ENCODE results near the gene PKNOX2. TPM values are rescaled to one million over a fixed set of nuclear protein-coding genes. Genes with fewer than 3 reads are reported as not detected.

Gene PKNOX2
- total RNA-seq, 1 experiment from 2014 or later, result not detected

DNA sequence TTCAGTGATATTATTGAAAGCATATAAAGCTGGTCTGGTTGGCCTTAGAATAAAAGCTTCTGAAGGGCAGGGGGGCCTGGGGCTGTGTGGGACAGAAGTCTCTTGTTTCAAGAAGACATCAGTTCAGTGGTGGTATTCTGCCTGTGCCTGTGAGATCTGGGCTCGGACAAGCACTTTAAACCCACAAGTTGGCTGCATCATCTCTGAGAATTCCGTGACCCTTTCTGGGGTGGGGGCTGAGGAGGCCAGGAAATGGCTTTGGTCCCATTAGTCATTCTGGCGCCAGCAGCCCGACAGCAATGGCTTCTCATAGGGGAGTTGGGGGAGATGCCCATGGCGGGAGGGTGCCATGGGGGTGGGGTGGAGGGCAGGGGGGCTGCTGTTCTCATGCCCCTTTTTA is 104.1 kb downstream of the PKNOX2 start:
- Histone ChIP-seq H3K4me1 (replicated peaks) (peaks cover 2% of the 10 kb centered on the region), H3K4me3 (no peak overlapping the region), H3K9me3 (replicated peaks) (no peaks in the 10 kb centered on the region), H3K36me3 (no peaks in the 10 kb centered on the region), H3K27ac (no peak overlapping the region), H3K27me3 (replicated peaks) (no peaks in the 10 kb centered on the region)
- no peak for DNase-seq (ENCODE audit: low read depth in 1 of 2, low spot score in 2 of 2)

DNA sequence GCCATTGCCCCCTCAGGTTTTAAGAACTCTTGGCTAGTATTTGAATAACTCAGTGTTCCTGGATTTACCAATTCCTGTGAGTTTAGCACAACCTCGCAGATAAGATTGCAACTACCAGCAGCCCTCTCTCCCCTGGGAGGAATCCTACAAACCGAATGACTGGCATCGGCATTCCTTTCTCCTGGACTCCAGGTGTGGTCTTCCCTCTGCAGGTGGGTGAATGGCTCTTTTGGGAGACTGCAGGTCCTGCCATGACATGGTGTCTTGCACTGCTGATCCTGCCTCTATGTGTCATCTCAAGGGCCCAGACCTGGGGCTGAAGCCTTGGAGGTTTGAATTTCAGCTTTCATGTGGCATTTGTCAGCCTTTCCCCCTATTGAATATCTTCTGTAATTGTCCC is 105.6 kb downstream of the PKNOX2 start:
- Histone ChIP-seq H3K4me3 (no peak overlapping the region), H3K27me3 (replicated peaks) (no peaks in the 10 kb centered on the region), H3K27ac (no peak overlapping the region)

DNA sequence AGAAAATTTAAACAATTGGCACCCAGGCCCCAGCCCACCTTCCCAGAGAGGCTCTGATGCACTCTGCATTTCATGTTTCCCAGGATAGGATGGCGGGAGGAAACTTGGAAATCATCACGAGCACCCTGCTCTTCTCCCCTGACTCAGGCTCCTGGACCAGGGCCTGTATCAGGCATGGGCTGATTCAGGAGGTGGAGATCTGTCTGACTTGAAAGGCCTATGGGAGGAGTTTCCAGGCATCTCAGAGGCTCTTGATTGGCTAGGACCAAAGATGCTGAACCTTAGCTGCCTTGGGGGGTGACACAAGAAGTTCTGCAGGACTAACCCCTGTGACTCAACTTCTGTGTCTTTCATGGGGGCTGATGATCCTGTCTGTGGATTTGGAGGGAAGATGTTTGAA is 106.2 kb downstream of the PKNOX2 start:
- Histone ChIP-seq H3K27ac (no peak overlapping the region), H3K9me3 (replicated peaks) (no peaks in the 10 kb centered on the region), H3K4me1 (replicated peaks) (no peaks in the 10 kb centered on the region), H3K4me3 (no peak overlapping the region), H3K36me3 (no peaks in the 10 kb centered on the region), H3K27me3 (replicated peaks) (no peaks in the 10 kb centered on the region)
- no peak for DNase-seq (ENCODE audit: low read depth in 1 of 2, low spot score in 2 of 2)

More for the DNA sequence above, 105.6 kb downstream of the PKNOX2 start:
- no peak for DNase-seq (ENCODE audit: low read depth in 1 of 2, low spot score in 2 of 2)
- no peaks in the 10 kb centered on the region for H3K36me3 ChIP-seq
- H3K9me3 ChIP-seq (replicated peaks), result no peaks in the 10 kb centered on the region
- no peaks in the 10 kb centered on the region for H3K4me1 ChIP-seq (replicated peaks)

DNA sequence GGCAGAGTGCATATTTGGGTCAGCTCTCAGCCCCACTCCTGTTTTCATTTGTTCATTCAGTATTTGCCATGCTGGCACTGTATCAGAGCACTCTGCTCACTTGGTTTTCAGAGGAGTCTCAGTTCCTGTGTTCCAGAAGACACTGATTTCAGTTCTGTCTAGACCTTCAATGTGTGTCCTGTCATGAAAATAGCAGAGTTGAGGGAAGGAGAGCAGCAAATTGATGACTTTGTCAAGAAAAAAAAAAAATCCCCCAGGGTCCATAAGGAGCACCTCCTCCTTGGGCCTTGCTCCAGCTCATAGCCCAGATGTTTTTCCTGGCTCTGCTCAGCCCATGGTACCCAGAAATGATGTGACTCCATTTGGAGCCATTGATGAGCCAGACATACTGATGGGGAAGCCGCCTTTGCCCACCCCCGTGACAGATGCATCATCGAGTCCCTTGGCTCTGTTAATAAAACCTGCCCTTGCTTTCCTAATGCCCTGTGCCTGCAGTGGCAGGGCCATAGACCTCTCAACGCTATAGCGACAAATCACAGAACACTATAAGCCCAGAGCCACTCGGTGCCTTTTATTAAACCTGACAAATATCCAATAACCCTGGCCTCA is 107.0 kb downstream of the PKNOX2 start:
- Histone ChIP-seq H3K27me3 (replicated peaks) (no peaks in the 10 kb centered on the region), H3K36me3 (no peaks in the 10 kb centered on the region), H3K4me1 (replicated peaks) (no peaks in the 10 kb centered on the region), H3K9me3 (replicated peaks) (no peaks in the 10 kb centered on the region), H3K4me3 (no peak overlapping the region), H3K27ac (no peak overlapping the region)
- DNase-seq (ENCODE audit: low read depth in 1 of 2, low spot score in 2 of 2), result no peak

DNA sequence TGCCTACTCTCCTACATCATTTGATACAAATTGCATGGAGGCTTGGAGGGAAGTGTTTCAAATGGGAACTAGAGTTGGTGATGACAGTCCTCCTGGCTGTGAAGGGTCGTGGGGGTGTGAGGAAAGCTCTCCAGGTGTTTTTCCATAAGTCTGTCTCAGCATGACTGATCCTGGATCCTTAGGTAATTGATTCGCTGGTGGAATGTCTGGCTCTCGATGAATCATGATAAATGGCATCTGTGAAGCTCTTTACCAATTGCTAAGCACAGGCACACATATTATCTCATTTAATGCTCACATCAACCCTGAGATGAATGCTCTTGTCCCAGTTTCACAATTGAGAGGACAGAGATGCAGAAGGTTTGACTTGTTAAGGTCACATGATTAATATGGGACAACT is 107.5 kb downstream of the PKNOX2 start:
- Histone ChIP-seq H3K9me3 (replicated peaks) (no peaks in the 10 kb centered on the region), H3K27ac (no peak overlapping the region), H3K4me1 (replicated peaks) (no peaks in the 10 kb centered on the region), H3K4me3 (no peak overlapping the region), H3K27me3 (replicated peaks) (no peaks in the 10 kb centered on the region), H3K36me3 (no peaks in the 10 kb centered on the region)
- no peak for DNase-seq (ENCODE audit: low read depth in 1 of 2, low spot score in 2 of 2)

DNA sequence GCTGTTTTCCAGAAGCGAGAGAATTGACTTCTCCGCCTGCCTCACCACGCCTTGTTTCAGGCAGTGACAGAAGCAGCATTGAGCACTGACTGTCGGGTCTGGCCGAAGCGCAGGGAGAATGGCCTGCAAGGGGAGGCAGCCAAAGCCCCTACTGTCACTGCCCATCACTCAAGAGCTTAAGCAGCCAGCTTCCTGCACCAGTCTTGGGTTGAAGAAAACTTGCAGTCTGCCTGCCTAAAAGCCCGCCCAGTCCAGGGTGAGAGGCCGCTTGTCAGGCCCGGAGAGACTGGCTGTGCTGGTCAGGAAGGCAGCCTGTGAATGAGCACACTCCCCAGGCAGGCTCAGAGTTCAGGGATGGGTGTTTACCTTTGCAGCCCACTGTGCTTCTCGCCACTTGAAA is 108.3 kb downstream of the PKNOX2 start:
- no peaks in the 10 kb centered on the region for H3K27me3 ChIP-seq (replicated peaks)
- no peak for DNase-seq (ENCODE audit: low read depth in 1 of 2, low spot score in 2 of 2)
- no peak overlapping the region for H3K27ac ChIP-seq
- no peaks in the 10 kb centered on the region for H3K9me3 ChIP-seq (replicated peaks)
- no peaks in the 10 kb centered on the region for H3K36me3 ChIP-seq
- no peaks in the 10 kb centered on the region for H3K4me1 ChIP-seq (replicated peaks)
- no peak overlapping the region for H3K4me3 ChIP-seq

DNA sequence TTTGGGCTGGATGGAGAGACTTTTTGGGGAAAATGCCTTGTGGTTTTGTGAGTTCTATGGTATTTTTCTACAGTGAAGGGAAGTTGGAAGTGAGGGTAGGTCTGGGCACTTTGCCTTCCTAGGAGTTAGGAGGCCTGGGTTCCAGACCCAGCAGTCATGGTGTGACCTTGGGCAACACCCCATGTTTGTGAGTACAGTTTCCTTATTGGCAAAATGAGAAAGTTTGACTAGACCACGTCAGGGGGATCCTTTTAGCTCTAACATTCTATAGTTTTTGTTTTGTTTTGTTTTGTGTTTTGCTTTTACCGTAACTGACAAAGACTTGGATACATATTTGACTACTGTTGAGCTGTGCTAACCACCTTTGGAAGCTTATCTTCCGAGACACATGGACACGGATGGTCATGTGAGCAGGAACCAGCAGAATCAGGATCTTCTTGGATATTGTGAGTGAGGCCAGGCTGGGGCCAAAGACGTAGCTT is 109.0 kb downstream of the PKNOX2 start:
- Histone ChIP-seq H3K36me3 (no peaks in the 10 kb centered on the region), H3K4me3 (no peak overlapping the region), H3K27ac (no peak overlapping the region), H3K4me1 (replicated peaks) (no peaks in the 10 kb centered on the region), H3K9me3 (replicated peaks) (no peaks in the 10 kb centered on the region), H3K27me3 (replicated peaks) (no peaks in the 10 kb centered on the region)
- no peak for DNase-seq (ENCODE audit: low read depth in 1 of 2, low spot score in 2 of 2)

DNA sequence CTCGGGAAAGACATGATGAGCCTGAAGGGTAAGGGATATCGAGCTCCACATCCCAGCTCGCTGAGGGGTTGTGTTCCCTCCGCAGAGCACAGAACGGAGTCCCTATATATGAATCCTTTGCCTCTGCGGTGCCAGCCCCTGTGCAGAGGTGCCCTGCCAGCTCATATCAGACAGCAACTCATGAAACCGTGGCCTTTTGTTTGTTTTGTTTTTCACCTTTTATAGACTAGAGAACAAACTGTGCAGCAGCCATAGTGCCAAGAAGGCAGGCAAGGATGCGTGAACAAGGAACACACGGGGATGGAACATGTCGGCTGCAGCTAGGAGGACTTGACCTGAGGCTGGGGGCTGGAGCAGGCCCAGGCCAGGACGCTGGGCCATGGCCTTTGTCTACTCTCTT is 109.8 kb downstream of the PKNOX2 start:
- Histone ChIP-seq H3K4me1 (replicated peaks) (no peaks in the 10 kb centered on the region), H3K27ac (no peak overlapping the region)

DNA sequence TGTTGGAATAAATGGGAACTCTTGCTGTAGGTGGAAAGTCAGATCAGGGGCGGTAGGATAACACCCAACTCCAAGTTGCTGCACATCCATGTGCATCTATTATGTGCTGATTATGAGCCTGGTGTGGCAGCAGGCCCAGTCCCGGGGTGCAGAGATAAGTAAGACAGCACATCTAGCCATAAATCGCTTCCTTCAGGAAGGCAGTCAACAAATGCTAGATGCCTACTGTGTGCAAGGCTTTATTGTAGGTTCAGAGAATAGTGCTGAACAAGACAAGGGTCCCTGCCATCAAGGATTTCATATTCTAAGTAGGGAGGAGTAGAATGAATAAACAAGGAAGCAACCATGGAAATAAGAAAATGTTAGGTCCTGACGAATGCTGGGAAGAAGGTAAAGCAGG is 110.2 kb downstream of the PKNOX2 start:
- Histone ChIP-seq H3K9me3 (replicated peaks) (no peaks in the 10 kb centered on the region), H3K4me3 (no peak overlapping the region), H3K4me1 (replicated peaks) (no peaks in the 10 kb centered on the region), H3K36me3 (no peaks in the 10 kb centered on the region), H3K27me3 (replicated peaks) (no peaks in the 10 kb centered on the region), H3K27ac (no peak overlapping the region)
- no peak for DNase-seq (ENCODE audit: low read depth in 1 of 2, low spot score in 2 of 2)

More for the DNA sequence above, 109.8 kb downstream of the PKNOX2 start:
- DNase-seq (ENCODE audit: low read depth in 1 of 2, low spot score in 2 of 2), result no peak
- H3K4me3 ChIP-seq, result no peak overlapping the region
- no peaks in the 10 kb centered on the region for H3K27me3 ChIP-seq (replicated peaks)
- H3K9me3 ChIP-seq (replicated peaks), result no peaks in the 10 kb centered on the region
- no peaks in the 10 kb centered on the region for H3K36me3 ChIP-seq

DNA sequence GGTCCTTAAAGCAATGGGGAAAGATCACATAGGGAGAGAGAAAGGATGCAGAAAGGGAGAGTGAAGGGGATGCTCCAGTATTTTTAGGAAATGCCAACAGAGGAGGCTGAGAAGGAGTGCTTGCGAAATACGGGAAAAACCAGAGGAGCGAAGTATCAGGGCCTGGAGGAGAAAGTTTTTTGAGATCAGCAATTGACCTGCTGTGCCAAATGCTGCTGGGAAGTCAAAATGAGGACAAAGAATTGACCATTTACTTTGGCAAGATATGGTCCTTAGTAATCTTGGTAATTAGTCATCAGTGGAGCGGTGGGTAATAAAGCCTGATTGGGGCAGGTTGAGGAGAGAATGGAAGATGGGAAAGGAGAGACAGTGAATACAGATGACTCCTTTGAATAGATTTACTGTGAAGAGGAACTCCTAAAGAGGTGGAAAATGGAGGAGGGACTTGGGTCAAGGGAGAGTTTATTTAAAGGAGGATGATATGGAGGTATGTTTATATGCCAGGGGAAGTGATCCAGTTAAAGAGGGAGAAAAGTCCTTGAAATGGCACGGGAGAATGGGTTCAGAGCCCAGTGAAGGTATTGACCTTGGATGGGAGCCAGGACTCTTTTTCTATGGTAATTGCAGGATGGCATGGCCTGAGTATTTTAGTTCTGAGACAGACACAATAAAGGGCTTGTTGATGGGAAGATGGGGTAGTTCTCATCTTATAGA is 111.5 kb downstream of the PKNOX2 start:
- Histone ChIP-seq H3K4me1 (replicated peaks) (no peaks in the 10 kb centered on the region), H3K27me3 (replicated peaks) (no peaks in the 10 kb centered on the region), H3K9me3 (replicated peaks) (no peaks in the 10 kb centered on the region), H3K4me3 (no peak overlapping the region), H3K36me3 (no peaks in the 10 kb centered on the region), H3K27ac (no peak overlapping the region)
- DNase-seq (ENCODE audit: low read depth in 1 of 2, low spot score in 2 of 2), result no peak

DNA sequence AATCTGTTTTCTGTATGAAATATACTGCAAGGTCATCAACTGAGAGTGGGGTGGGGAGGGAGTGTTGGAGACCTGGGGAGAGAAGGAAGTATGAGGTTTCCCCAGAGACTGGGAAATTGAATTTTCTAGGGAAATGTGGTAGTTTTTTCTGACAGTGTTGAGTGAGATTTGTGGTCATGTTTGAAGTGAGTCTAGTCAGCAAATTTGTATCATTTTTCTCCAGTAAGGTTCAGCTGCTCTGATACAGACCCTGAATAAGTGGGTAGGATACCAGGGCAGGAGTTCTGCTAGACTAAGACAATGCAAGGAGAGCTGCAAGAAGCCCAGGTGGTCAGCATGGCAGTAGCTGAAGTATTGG is 112.0 kb downstream of the PKNOX2 start:
- H3K27me3 ChIP-seq (replicated peaks), result no peaks in the 10 kb centered on the region
- no peaks in the 10 kb centered on the region for H3K36me3 ChIP-seq
- no peak overlapping the region for H3K27ac ChIP-seq
- H3K4me3 ChIP-seq, result no peak overlapping the region
- no peaks in the 10 kb centered on the region for H3K4me1 ChIP-seq (replicated peaks)
- H3K9me3 ChIP-seq (replicated peaks), result no peaks in the 10 kb centered on the region
- no peak for DNase-seq (ENCODE audit: low read depth in 1 of 2, low spot score in 2 of 2)

DNA sequence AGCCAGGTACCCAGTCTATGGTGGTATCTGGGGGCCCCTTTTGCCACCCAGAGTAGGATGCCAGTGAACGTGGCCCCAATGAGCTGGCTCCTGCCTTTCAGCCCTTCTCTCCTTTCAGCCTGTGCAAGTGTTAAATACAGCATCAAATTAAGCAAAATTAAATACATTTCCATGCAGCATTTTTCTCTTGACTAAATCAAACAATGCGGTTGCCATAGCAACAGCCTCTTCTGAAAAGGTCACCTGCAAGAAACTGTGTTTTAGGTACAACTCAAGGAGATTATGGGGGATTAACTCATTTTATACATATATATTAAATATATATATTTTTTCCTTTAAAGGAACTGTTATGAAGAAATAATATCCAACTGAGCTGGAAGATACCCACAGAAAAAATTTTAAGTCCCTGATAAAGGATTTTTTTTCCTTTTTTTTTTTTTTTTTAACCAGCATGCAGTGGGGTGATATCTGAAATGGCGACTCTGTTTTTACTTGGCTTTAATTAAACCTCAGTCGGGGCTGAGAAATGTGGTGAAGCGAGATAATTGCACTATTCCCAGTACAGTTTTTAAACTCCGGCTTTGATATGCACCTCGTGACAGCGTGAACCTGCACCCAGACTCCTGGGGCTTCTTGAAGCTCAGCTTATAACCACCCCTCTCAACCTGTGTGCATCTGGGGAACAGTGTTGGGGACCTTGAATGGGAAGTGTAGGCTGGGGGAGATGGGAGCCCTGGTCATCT is 115.3 kb downstream of the PKNOX2 start:
- H3K36me3 ChIP-seq, result no peaks in the 10 kb centered on the region
- no peaks in the 10 kb centered on the region for H3K4me1 ChIP-seq (replicated peaks)
- no peak overlapping the region for H3K27ac ChIP-seq
- no peaks in the 10 kb centered on the region for H3K27me3 ChIP-seq (replicated peaks)
- DNase-seq (ENCODE audit: low read depth in 1 of 2, low spot score in 2 of 2), result no peak
- H3K9me3 ChIP-seq (replicated peaks), result no peaks in the 10 kb centered on the region
- no peak overlapping the region for H3K4me3 ChIP-seq

DNA sequence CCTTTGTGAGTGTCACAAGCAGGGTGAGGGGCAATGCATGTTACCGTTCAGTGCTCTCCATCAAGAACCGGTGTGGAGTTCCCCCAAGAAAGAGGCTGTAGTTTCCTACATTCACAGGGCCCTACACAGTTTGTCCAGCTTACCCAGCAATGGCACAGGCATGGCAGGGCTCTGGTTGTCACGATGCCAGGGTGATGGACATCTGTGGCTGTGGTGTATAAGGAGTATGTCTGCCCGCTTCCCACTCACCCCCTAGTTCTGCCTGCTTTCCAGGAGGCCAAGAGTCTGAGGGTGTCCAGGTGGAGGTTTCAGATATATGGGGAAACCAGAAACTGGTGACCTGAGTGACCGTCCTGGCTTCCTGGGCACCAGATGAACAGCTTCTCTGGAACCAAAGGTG is 116.1 kb downstream of the PKNOX2 start:
- Histone ChIP-seq H3K27me3 (replicated peaks) (no peaks in the 10 kb centered on the region), H3K36me3 (no peaks in the 10 kb centered on the region), H3K4me1 (replicated peaks) (no peaks in the 10 kb centered on the region), H3K9me3 (replicated peaks) (no peaks in the 10 kb centered on the region), H3K4me3 (no peak overlapping the region), H3K27ac (no peak overlapping the region)
- DNase-seq (ENCODE audit: low read depth in 1 of 2, low spot score in 2 of 2), result no peak

DNA sequence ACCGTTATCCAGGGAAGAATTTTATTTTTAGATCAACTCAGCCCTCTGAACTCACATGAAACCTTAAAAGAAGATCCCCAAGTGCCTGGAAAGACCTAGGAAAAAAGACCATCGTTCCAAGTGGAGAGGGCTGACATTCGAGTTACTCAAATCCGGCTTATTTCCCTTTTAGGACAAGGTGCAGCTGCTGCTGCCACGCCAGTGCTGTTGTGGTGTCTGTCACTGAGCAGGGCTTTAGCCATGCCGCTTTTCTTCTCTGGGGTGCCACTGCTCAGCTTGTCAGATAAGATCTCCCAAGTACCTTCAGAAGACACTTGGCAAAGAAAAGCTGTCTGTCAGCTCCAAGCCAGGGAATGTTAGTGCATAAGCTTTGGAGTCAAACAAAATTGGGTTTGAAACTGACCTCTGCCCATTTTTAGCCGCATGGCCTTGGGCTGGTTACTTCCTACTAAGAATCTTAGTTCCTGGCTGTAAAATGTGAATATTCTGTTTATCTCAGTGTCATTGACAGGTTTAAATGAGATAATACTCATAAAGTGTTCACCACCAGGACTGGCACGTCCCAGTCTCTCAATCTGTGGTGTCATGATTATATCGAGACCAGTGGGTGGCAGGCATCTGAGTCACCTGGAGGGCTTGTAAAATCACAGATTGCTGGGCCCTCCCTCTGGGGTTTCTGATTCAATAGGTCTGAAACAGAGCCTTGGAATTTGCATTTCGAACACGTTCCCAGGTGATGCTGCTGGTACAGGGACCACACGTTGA is 117.5 kb downstream of the PKNOX2 start:
- no peak for DNase-seq (ENCODE audit: low read depth in 1 of 2, low spot score in 2 of 2)
- Histone ChIP-seq H3K27me3 (replicated peaks) (no peaks in the 10 kb centered on the region), H3K36me3 (no peaks in the 10 kb centered on the region), H3K4me1 (replicated peaks) (no peaks in the 10 kb centered on the region), H3K4me3 (no peak overlapping the region), H3K9me3 (replicated peaks) (no peaks in the 10 kb centered on the region), H3K27ac (no peak overlapping the region)

Measured in SJSA1 (cell line).